GM18511 (cell line): ENCODE measurements around the gene DENND5B.
"Not testable (repeated sequence)": the region's sequence is repeated elsewhere in the genome, so short reads cannot be mapped to it uniquely, and the experiment has no call there.

Source experiments
- ATAC-seq: cut with Tn5 transposase; IDR thresholded peaks from one replicate; pipeline ENCODE4 v1.9.1; 2021; ENCODE audit warnings: mild to moderate bottlenecking, moderate library complexity; ENCODE audit not compliant: unreplicated experiment

Gene DENND5B

GRCh38 chr12:31594681-31595080 lies 3.7 kb upstream of the DENND5B start:
- no peak for ATAC-seq

DNA sequence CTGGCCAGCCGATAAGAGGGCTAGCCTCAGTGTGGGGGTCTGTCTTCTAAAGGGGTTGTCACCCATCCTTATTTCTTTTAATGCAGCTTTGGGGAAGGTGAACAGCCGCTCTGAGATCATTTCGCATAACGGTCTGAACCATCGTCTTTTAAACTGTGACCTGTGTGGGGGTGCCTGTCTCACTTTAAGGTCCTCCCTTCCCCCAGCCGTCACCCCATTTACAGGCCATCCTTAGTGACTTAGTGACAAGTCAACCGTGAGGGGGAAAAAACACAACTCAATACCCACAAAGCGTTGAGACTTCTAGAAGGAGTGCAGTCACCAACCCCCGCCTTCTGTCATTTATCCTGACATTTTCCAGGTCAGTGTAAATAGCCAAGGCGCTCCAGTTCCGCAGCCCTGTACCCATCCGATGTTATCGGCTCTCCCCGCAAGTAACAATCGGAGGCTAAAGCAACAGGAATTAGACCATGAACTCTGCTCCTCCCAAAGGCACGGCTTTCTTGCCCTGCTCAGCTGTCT lies 505 bp upstream of the DENND5B start:
- ATAC-seq: peak; percentile 34

DNA sequence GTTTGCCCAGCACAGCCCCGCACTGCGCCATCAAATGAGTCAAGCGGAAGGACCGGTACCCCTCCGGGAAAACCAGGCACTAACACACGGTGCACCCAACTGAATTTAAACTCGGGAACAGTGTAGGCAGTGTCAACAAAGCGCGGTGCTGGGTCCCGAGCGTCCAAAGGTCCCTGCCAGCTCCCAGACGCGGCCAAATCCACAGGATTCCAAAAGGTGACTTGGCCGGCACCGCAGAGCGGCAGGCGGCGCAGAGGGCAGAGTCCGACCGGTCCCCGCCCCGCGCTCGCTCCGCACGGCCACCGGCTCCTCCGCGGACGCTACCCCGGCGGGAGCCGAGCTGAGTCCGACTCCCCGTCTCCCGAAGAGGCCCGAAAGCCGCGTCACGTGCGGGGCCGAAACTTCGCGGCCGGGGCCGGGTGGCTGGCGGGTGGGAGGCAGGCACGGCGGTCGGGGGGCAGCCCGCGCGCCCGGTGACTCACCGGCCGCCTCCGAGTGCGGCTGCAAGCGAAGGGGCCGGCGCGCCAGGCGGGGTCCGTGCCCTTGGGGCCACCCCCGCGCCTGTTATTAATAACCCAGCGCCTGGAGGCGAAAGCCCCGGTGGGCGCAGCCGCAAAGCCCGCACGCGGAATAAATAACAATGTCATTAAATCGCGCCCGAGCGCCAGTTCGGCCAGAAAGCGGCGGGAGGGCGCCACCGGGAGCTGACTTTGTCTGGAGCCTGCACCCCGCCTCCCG lies 863 bp downstream of the DENND5B start:
- peak; percentile 39 for ATAC-seq

- peak; percentile 51 for ATAC-seq
Observed at GRCh38 chr12:31589598-31589903, 1.4 kb downstream of the DENND5B start.

DNA sequence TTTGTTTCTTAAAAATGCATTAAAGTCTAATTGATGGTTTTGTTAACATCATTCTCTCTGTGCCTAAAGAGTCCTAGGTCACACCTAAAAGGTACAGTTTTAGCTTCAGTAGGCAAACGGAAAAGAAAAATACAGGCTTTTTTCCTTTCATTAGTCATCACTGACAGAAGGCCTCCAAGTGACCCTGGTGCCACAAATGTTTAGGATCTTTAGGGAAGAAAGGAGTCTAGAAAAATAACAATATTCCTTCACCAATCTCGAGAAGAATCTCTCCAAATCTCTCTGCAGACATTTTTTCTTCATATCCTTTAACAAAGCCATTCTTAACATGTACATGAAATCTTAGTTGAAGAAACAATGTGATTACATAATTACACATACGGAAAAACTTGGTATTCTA lies 2.0 kb downstream of the DENND5B start:
- no peak for ATAC-seq

DNA sequence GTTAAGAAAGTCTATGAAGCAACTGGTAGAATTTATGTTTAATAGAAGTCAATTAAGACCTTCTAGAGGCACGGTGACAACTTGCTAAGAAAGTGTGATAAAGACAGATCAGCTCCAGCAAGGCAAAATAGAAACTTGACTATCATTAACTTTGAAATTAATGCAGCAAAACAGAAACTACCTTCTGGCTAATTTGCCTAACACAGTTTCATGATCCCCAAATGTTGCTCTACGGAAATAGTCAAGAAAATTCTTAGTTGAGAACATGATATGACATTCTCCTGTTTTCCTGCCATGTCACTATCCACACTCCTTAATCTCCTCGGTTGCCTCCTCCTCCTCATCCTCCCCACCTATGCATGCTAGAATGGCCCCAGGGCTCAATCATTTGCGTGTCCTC lies 4.2 kb downstream of the DENND5B start:
- no peak for ATAC-seq

GRCh38 chr12:31585895-31586294 lies 5.0 kb downstream of the DENND5B start:
- ATAC-seq: no peak

GRCh38 chr12:31585271-31585670 lies 5.7 kb downstream of the DENND5B start:
- ATAC-seq: no peak

DNA sequence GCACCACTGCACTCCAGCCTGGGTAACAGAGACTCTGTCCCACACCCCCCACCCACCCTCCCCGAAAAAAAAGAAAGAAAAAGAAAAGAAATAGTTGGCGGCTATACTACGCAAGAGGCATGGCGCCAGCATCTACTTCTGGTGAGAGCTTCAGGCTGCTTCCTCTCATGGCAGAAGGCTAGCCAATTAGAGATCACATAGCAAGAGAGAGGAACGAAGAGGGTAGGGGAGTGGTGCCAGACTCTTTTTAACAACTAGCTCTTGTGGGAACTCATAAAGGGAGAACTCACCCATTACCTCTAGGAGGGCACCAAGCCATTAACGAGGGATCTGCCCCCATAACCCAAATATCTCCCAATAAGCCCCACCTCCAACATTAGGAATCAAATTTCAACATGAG lies 6.2 kb downstream of the DENND5B start:
- ATAC-seq: no peak

GRCh38 chr12:31583878-31584277 lies 7.1 kb downstream of the DENND5B start:
- ATAC-seq: no peak

DNA sequence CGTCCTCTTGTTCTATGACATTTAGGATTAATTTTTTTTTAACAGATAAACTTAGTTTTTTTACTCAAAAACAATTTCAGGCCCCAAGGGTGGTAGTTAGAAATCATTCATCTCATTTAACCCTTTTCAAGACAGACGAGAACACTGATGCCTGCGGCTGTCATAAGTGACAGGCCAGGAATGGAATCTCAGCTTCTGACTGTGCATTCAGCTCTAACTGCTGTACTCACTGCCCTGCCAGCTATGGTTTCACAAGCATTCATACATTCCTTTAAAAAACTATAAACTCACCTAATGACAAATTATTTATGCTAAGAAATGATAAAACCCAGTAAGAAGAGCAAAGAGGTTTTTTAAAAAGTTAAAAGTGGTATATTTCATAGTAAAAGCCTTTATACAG lies 8.8 kb downstream of the DENND5B start:
- ATAC-seq: no peak

- peak; percentile 57 for ATAC-seq
Observed at GRCh38 chr12:31578632-31579031, 12.3 kb downstream of the DENND5B start.

DNA sequence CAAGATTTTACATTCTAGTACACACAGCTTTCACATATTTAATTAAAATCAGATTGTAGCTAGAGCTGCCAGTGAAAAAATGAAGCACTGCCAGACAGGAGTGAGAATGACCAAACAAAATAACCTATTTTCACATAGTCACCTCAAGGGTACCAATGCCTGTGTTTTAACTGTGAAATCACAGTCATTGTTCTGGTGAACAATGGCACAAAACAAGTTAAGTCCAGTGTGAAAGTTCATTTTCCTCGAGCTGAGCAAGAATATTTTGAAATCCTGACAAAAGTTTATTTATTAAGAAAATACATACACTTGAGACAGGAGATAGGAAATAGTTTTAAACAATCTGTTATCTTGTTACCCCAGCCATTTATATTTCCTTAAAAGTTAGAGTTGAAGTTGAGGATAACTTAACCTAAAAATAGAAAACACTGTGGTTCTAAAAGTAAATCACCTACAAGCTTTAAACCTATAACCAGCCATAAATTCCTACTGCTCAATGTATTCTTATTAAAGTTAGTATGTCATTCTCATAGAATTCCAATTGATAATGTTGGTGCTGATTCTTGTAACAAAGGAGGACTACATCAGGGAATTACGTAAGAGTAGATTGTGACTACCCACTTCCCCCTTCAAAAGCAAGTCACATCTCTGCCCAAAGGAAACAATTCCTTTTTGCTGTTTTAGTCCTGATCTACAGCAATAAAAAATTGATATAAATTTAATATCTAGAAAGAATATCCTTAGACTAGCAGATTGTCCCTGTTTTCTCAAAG lies 15.9 kb downstream of the DENND5B start:
- no peak for ATAC-seq

DNA sequence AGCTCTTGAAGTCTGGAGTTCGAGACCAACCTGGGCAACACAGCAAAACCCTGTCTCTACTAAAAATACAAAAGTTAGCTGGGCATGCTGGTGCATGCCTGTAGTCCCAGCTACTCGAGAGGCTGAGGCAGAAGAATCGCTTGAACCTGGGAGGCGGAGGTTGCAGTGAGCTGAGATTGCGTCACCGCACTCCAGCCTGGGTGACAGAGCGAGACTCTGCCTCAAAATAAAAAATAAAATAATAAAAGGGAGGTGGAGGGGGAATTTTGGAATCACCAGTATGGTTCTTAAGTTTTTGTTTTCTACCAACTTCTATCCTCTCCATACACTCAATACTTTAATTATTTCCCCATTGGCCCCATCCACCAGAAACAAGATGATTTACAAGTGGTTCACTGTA lies 16.6 kb downstream of the DENND5B start:
- not testable (repeated sequence) for ATAC-seq

DNA sequence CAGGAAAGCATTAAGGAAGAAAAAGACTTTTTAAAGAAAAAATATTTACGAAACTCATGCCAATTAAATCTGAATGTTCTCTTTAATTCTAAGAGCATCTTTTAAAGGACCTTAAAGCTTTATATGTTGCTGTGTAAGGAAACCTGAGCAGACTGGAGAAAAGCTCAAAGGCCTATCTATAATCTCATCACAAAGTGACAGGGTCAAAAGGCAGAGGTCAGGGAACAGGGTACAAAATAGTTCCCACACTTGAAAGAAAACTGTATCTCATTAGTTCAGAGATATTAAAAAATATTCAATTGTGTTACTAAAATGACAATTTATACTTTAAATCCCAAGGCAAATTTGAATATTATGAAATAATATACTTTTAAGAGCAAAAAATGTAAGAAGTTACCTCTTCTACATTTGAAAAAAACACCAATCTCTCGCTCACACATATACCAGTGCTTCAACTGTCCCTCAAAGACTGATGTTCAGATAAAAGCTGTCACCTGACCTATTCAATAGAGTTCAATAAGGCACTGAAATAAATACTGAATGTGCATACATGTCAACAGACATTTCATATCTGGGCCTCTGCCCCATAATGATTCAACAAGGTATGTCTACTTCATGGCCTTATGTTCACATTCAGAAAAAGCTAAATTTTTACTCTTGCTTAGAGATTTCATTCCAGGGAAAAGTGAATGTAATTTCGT lies 17.9 kb downstream of the DENND5B start:
- ATAC-seq: no peak

DNA sequence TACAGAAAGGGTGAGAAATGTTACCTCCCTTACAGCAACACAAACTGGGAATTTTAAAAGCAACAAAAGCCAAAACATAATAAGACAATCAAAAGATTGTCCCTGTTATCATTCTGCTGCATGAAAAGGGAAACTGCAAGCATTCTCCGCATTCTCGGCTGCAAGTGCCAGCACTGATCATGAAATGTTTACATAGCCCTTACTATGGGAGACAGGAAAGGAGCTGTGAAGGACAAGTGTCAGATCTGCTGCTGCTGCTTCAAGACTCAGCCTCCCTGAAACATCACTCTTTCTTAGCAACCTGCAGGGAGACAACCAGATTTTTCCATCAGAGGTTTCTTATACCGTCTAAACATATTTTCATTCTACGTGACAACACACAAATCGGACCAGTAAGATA lies 20.1 kb downstream of the DENND5B start:
- no peak for ATAC-seq

DNA sequence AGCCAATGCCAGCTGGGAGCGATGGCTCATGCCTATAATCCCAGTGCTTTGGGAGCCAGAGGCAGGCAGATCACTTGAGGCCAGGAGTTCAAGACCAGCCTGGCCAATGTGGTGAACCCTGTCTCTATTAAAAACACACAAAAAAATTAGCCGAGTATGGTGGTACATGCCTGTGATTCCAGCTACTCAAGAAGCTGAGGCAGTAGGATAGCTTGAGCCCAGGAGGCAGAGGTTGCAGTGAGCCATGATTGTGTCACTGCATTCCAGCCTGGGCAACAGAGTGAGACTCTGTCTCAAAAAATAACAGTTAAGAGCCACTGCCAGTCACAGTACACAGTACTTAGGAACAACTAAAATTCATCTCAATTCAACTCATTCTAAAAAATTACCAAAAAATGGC lies 21.4 kb downstream of the DENND5B start:
- ATAC-seq: not testable (repeated sequence)

DNA sequence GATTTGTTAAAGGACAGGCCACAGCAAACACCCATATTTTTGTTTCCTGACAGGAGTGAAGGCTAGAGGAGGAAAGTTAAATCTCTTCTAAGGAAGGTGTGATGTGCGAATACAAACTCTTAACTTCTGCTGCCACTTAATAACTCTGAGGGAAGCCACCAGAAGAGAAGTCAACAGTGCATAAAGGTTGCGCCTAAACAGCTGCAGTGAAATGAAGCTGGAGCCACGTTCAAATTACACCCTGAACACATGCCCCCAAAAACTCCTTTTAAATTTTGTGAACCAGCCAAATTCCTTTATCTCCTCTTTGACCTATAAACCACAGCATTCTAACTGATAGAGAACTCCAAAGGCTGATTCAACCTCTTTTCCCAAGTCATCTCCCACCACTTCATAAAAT lies 22.4 kb downstream of the DENND5B start:
- no peak for ATAC-seq

- ATAC-seq: no peak
Observed at GRCh38 chr12:31567029-31567428, 23.9 kb downstream of the DENND5B start.

GRCh38 chr12:31566547-31566946 lies 24.4 kb downstream of the DENND5B start:
- no peak for ATAC-seq

DNA sequence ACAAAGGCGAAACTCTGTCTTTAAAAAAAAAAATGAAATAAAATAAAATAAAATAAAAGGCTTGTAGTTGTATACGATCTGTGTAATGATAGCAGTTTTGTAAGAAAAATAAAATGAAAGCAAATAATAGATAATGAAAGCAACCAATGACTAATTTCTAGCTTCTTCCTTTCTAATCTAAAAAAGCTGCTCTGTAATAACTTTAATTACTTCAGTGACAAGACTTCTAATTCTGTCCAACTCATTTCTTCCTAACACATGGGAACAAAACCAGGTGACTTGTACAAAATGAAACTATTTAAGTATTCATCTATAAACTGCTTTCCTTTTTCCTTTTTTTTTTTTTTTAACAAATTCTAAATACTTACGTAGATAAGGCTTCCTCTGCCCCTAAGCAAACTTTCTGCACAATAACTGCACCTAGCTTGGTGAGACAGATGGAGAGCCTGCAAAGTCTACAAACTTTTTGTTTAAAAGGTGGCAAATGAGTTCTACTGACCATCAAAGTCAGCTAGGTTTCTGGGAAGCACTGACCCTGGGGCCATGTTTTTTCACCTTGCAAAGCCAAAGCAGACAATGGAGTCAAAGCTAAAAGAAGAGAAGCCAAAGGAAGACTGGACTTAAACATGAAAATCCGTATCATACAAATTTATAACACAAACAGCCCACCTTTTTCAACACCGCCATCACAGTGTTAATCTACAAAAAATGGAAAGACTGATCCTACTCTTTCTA lies 28.2 kb downstream of the DENND5B start:
- no peak for ATAC-seq
